Coronary artery (tissue), 2 donors: ENCODE data around the gene ADAMTSL3.

Experiments used
- DNase-seq: peaks from one replicate; pipeline ENCODE4 v3.0.0-alpha.2; 2017; ENCODE audit warnings: low spot score
- H3K27ac ChIP-seq, 2 donors: fragments of 200-600 bp; sonication (generic); one replicate each; pipeline ENCODE4 v1.5.1; 2016 to 2019
- H3K4me3 ChIP-seq: fragments of 200-600 bp; sonication (generic); 2 replicates; pipeline ENCODE4 v1.5.1; 2016; ENCODE audit warnings: mild to moderate bottlenecking, moderate library complexity
- CTCF ChIP-seq: fragments of 200-600 bp; sonication (generic); IDR thresholded peaks from one replicate; pipeline ENCODE4 v1.5.1; 2019; ENCODE audit warnings: antibody characterized with exemption

Gene ADAMTSL3

DNA sequence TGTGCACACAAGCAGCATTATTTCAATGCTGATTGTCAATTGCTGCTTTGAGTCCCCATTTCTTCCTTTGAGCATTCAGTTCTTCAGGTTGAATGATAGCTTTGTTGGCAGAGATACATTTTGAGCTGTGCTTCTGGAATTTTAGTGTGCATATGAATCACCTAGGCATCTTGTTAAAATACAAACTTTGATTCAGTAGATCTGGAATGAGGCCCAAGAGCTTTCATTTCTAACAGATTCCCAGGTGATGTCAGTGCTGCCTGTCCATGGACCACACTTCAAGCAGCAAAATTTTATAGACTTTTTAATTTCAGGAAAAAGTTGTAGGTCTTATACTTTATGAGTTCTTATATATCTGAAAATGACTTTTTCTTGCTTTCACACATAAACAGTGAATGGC is 131.1 kb downstream of the ADAMTSL3 start:
- no peak for TF ChIP-seq CTCF
- no peak overlapping the region for H3K27ac ChIP-seq
- no peak overlapping the region for H3K4me3 ChIP-seq
- DNase-seq: no peak

GRCh38 chr15:83786336-83786735 is 132.4 kb downstream of the ADAMTSL3 start:
- H3K27ac ChIP-seq: no peak overlapping the region
- TF ChIP-seq CTCF: no peak
- H3K4me3 ChIP-seq: no peak overlapping the region
- DNase-seq: no peak

DNA sequence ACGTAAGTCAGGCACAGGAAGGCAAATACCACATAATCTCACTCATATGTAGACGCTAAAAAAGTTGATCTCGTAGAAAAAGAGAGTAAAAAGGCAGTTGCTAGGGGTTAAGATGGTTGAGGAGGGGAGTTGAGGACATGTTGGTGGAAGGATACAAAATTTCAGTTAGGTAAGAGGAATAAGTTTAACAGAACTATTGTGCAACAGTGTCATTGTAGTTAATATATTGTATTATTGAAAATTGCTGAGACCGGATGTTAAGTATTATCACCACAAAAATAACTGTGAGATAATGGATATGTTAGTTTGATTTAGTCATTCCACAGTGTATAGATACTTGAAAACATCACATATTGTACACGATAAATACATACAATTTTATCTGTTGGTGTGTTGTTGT is 139.1 kb downstream of the ADAMTSL3 start:
- TF ChIP-seq CTCF: no peak
- no peak overlapping the region for H3K27ac ChIP-seq
- no peak for DNase-seq
- no peak overlapping the region for H3K4me3 ChIP-seq

DNA sequence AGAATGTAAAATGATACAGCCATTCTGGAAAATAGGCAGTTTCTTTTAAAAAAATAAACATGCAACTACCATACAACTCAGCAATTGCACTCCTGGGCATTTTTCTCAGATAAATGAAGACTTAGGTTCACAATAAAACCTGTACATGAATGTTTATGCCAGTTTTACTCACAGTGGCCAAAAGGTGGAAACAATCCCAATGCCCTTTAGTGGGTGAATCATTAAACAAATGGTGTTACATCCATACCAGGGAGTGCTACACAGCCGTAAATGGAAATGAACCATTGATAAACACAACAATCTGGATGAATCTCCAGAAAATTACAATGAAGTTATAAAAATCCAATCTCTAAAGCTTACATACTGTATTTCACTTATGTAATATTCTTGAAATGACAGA is 140.3 kb downstream of the ADAMTSL3 start:
- TF ChIP-seq CTCF: no peak
- no peak overlapping the region for H3K4me3 ChIP-seq
- no peak for DNase-seq
- H3K27ac ChIP-seq: no peak overlapping the region

DNA sequence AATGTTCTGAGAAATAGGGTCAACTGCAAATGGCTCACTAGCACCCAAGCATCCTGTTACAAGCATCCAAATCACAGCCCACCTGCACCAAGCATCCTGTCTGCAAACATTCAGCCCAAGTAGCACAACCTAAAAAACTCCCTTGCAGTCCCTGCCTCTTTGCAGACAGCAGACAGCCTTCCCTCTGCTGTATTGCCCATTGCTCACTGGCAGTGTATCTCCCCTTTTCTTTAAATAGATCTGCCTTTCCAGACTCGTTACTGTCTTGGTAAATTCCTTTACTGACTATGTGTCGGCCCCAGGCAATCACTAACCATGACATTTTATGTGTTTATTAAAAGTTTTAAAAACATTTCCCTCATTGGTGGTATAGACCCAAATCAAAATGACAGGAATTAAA is 155.4 kb downstream of the ADAMTSL3 start:
- no peak overlapping the region for H3K4me3 ChIP-seq
- DNase-seq: no peak

GRCh38 chr15:83810110-83810509 is 156.2 kb downstream of the ADAMTSL3 start:
- Histone ChIP-seq H3K4me3 (no peak overlapping the region), H3K27ac (no peak overlapping the region)
- TF ChIP-seq CTCF: no peak
- no peak for DNase-seq

More for the DNA sequence above, 155.4 kb downstream of the ADAMTSL3 start:
- no peak overlapping the region for H3K27ac ChIP-seq
- TF ChIP-seq CTCF: no peak

DNA sequence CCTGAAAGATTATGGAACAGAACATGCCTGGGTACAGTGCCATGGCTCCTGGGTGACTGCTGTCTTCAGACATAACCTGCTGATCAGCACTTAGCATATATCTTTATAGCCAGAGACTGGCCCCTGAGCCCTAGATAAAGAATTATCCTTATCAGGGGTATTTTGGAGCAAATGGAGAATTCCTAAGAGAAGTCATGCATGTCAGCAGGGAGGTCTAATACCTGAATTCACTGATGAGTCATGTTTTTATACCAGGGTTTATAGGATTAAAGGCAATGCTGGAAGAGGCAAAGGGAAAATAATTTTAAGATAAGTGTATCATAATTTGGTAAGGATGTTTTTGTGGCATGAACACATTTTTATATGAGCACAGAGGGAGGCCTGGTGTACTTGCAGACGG is 159.8 kb downstream of the ADAMTSL3 start:
- no peak for DNase-seq
- no peak for TF ChIP-seq CTCF
- H3K4me3 ChIP-seq: no peak overlapping the region
- H3K27ac ChIP-seq: no peak overlapping the region
